Middle frontal gyrus (tissue), 1 donor: Measurements from ENCODE around the gene GKN1.
A peak's percentile ranks its signal among the peaks of the same experiment; 100 is the strongest.

Source experiments
- DNase-seq: peaks from one replicate; pipeline ENCODE4 v3.0.0-alpha.2; 2015; ENCODE audit warnings: low spot score; ENCODE audit errors: extremely low spot score

The GKN1 gene

GRCh38 chr2:69007169-69007568, 32.7 kb downstream of the GKN1 start:
- DNase-seq: no peak

GRCh38 chr2:69007603-69008002, 33.2 kb downstream of the GKN1 start:
- DNase-seq: no peak

GRCh38 chr2:69010437-69011194, 36.2 kb downstream of the GKN1 start:
- DNase-seq: no peak

- DNase-seq: no peak
Observed at GRCh38 chr2:69011611-69012157, 37.2 kb downstream of the GKN1 start.

GRCh38 chr2:69012310-69013141, 38.1 kb downstream of the GKN1 start:
- peak; percentile 60 for DNase-seq

- no peak for DNase-seq
Observed at GRCh38 chr2:69013142-69013839, 38.9 kb downstream of the GKN1 start, which contains the start of gene ANTXR1. TSS of gene ANTXR1 (plus strand) at chr2:69013179. CDS start at chr2:69013500, 321 bp downstream.

- no peak for DNase-seq
Observed at GRCh38 chr2:69013840-69014821, 39.7 kb downstream of the GKN1 start.

- DNase-seq: no peak
Observed at GRCh38 chr2:69017080-69017479, 42.6 kb downstream of the GKN1 start.

- DNase-seq: no peak
Observed at GRCh38 chr2:69017835-69018234, 43.4 kb downstream of the GKN1 start.

- DNase-seq: no peak
Observed at GRCh38 chr2:69018678-69019095, 44.3 kb downstream of the GKN1 start.

GRCh38 chr2:69020496-69021426, 46.3 kb downstream of the GKN1 start:
- DNase-seq: no peak

- DNase-seq: no peak
Observed at GRCh38 chr2:69021727-69022126, 47.3 kb downstream of the GKN1 start.

- DNase-seq: no peak
Observed at GRCh38 chr2:69022548-69022947, 48.1 kb downstream of the GKN1 start.

- DNase-seq: no peak
Observed at GRCh38 chr2:69023236-69023635, 48.8 kb downstream of the GKN1 start.

GRCh38 chr2:69026026-69026425, 51.6 kb downstream of the GKN1 start:
- DNase-seq: no peak

GRCh38 chr2:69026691-69027459, 52.4 kb downstream of the GKN1 start:
- DNase-seq: no peak
